ENCODE results near the gene APOB. TPM values are rescaled to one million over a fixed set of nuclear protein-coding genes. Genes with fewer than 3 reads are reported as not detected.
A peak's percentile ranks its signal among the peaks of the same experiment; 100 is the strongest.

Gene APOB
- total and polyA plus RNA-seq, 2 of the 13 experiments (the other 11 are each of a cell fraction or from before 2014, with no cell fraction given) = 1,569 to 2,515 TPM

DNA sequence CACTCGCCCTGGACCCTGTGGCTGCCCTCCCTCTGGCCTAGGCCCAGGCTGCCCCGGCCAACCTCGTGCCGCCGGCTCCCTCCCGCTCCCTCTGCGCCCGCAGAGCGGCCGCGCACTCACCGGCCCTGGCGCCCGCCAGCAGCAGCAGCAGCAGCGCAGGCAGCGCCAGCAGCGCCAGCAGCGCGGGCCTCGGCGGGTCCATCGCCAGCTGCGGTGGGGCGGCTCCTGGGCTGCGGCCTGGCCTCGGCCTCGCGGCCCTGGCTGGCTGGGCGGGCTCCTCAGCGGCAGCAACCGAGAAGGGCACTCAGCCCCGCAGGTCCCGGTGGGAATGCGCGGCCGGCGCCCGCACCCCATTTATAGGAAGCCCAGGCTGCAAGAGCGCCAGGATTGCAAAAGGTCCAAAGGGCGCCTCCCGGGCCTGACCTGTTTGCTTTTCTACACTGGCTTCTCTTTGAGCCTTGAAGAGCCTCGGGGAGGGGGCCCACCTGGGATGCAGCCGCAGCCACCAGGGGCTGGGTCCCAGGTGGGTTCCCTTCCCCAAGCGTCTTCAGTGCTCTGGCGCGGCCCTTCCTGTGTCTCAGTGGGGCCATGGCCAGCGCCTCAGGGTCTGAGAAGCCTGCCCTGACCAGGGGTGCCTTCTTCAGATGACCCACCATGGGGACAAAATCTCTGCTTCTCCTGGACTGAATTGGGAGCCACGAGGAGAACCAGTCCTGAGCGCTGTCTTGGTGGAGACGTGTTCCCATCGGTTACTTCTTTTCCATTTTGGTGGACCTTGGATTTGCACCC is at the start of gene APOB (continued):
- TF ChIP-seq, protein P1, sequence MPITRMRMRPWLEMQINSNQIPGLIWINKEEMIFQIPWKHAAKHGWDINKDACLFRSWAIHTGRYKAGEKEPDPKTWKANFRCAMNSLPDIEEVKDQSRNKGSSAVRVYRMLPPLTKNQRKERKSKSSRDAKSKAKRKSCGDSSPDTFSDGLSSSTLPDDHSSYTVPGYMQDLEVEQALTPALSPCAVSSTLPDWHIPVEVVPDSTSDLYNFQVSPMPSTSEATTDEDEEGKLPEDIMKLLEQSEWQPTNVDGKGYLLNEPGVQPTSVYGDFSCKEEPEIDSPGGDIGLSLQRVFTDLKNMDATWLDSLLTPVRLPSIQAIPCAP (CRISPR knock-in tag; IDR thresholded peaks at IDR 0.05; ENCODE audit: low read depth) = 0 out of 2 replicates have a peak, but pooled peaks have one; percentile 50
- no peak for TF ChIP-seq ZNF17 (CRISPR knock-in tag; IDR thresholded peaks at IDR 0.05)
- no peak for TF ChIP-seq LCORL (IDR thresholded peaks at IDR 0.05)
- TF ChIP-seq LCORL (CRISPR knock-in tag; IDR thresholded peaks at IDR 0.05) = peak; percentile 97
- peak; percentile 88 for TF ChIP-seq SATB2 (CRISPR knock-in tag; IDR thresholded peaks at IDR 0.05)
- peak; percentile 82; the same call in 1 of the 2 replicates for TF ChIP-seq ZNF768 (CRISPR knock-in tag; IDR thresholded peaks at IDR 0.05)
- peak; percentile 89 for TF ChIP-seq TP53 (CRISPR knock-in tag; conservative IDR thresholded peaks at IDR 0.05)
- TF ChIP-seq ZNF720 (CRISPR knock-in tag; IDR thresholded peaks at IDR 0.05) = no peak; the same call in 1 of the 2 replicates
- 0 out of 2 replicates have a peak, but pooled peaks have one; percentile 60 for TF ChIP-seq ZNF737 (CRISPR knock-in tag; IDR thresholded peaks at IDR 0.05; ENCODE audit: borderline replicate concordance)
- TF ChIP-seq, protein P2, sequence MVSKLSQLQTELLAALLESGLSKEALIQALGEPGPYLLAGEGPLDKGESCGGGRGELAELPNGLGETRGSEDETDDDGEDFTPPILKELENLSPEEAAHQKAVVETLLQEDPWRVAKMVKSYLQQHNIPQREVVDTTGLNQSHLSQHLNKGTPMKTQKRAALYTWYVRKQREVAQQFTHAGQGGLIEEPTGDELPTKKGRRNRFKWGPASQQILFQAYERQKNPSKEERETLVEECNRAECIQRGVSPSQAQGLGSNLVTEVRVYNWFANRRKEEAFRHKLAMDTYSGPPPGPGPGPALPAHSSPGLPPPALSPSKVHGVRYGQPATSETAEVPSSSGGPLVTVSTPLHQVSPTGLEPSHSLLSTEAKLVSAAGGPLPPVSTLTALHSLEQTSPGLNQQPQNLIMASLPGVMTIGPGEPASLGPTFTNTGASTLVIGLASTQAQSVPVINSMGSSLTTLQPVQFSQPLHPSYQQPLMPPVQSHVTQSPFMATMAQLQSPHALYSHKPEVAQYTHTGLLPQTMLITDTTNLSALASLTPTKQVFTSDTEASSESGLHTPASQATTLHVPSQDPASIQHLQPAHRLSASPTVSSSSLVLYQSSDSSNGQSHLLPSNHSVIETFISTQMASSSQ (IDR thresholded peaks at IDR 0.05; ENCODE audit: low read depth) = peak; percentile 71
- TF ChIP-seq, protein P2 (CRISPR knock-in tag; IDR thresholded peaks at IDR 0.05; ENCODE audit: borderline replicate concordance) = peak; percentile 93
- no peak for TF ChIP-seq U2AF1 (optimal IDR thresholded peaks at IDR 0.05; ENCODE audit: low read depth, low read length)
- TF ChIP-seq ZNF282 (IDR thresholded peaks at IDR 0.05; ENCODE audit: partially characterized antibody) = no peak
- TF ChIP-seq CBX2 (IDR thresholded peaks at IDR 0.05; ENCODE audit: low read depth, low read length) = no peak
- TF ChIP-seq CBX2 (CRISPR knock-in tag; IDR thresholded peaks at IDR 0.05; ENCODE audit: low read depth) = peak; percentile 91; the same call in 1 of the 2 replicates
- TF ChIP-seq RCOR2 (CRISPR knock-in tag; IDR thresholded peaks at IDR 0.05) = peak; percentile 83
- TF ChIP-seq SMC3 (IDR thresholded peaks at IDR 0.05; ENCODE audit: low read length) = peak; percentile 24; the same call in 1 of the 2 replicates
- TF ChIP-seq SNAPC2 (CRISPR knock-in tag; IDR thresholded peaks at IDR 0.05) = peak; percentile 49; the same call in 1 of the 2 replicates
- TF ChIP-seq RXRA (CRISPR knock-in tag; IDR thresholded peaks at IDR 0.05) = peak; percentile 89
- TF ChIP-seq, protein P3, sequence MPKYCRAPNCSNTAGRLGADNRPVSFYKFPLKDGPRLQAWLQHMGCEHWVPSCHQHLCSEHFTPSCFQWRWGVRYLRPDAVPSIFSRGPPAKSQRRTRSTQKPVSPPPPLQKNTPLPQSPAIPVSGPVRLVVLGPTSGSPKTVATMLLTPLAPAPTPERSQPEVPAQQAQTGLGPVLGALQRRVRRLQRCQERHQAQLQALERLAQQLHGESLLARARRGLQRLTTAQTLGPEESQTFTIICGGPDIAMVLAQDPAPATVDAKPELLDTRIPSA (CRISPR knock-in tag; IDR thresholded peaks at IDR 0.05; ENCODE audit: borderline replicate concordance) = 0 out of 2 replicates have a peak, but pooled peaks have one; percentile 89

Measured in HepG2 (cell line).